Endothelial cell of umbilical vein (primary cell): Measurements from ENCODE around the gene LIME1. TPM values are rescaled to one million over a fixed set of nuclear protein-coding genes. Genes with fewer than 3 reads are reported as not detected.

Source experiments
- BruUV-seq: library from RNA; stranded (reverse); fragments of 400-500 nt; replicated peaks from 2 replicates; lab custom pipeline; 2021; lab: Mats Ljungman, UMichigan
- CTCF ChIA-PET: fragments of 300-600, 350-600 bp; sonication (Branson Sonifier 250); formaldehyde crosslinking; loops from one replicate; lab custom pipeline; 2021; ENCODE audit warnings: antibody characterized with exemption, inconsistent platforms; lab: Charles Lee
- POLR2A ChIA-PET: fragments of 300-600, 350-600 bp; sonication (Branson Sonifier 250); formaldehyde crosslinking; loops from one replicate; lab custom pipeline; 2021; ENCODE audit warnings: antibody characterized with exemption, inconsistent platforms; lab: Charles Lee
- DNase-seq: peaks from one replicate; pipeline ENCODE4 v3.0.0-alpha.2; 2011; ENCODE audit warnings: low read depth, low spot score
- FAIRE-seq: peaks from 2 replicates; lab custom pipeline; 2011; peaks lifted over from hg19 to GRCh38; lab: Jason Lieb, UNC
- H2AFZ ChIP-seq: 2 replicates; pipeline ENCODE4 v1.6.0; 2012; ENCODE audit warnings: low read depth, low read length, control low read depth, inconsistent platforms
- H3K27ac ChIP-seq: 2 replicates; pipeline ENCODE4 v1.5.1; 2011; ENCODE audit warnings: low read depth, mild to moderate bottlenecking, control low read depth, low read length, moderate library complexity; ENCODE audit not compliant: insufficient read depth
- H3K27me3 ChIP-seq, 2 experiments: 2 replicates each; pipeline versions ENCODE4 v1.6.0 to v1.6.1; 2011; ENCODE audit warnings: low read length in 2 of 2, mixed read lengths in 1 of 2; ENCODE audit not compliant: control insufficient read depth in 2 of 2, insufficient read depth in 2 of 2
- H3K36me3 ChIP-seq, 2 experiments: 2 replicates in 1 of 2; 3 replicates in 1 of 2; pipeline ENCODE4 v1.5.1; 2011; ENCODE audit warnings: low read length in 2 of 2, mild to moderate bottlenecking in 1 of 2, moderate library complexity in 1 of 2; ENCODE audit not compliant: control insufficient read depth in 2 of 2, insufficient read depth in 2 of 2; ENCODE audit errors: extremely low read depth in 1 of 2
- H3K4me1 ChIP-seq: 3 replicates; pipeline ENCODE4 v1.5.1; 2011; ENCODE audit warnings: mild to moderate bottlenecking, low read length; ENCODE audit not compliant: control insufficient read depth, insufficient read depth; ENCODE audit errors: extremely low read depth
- H3K4me2 ChIP-seq: 2 replicates; pipeline ENCODE4 v1.6.1; 2011; ENCODE audit warnings: low read length, control low read depth, mixed read lengths; ENCODE audit not compliant: insufficient read depth
- H3K4me3 ChIP-seq, 3 experiments: fragments of 200-600 bp in 1 of 3; sonication (generic), shearing (Covaris generic) in 1 of 3; replicated peaks in 1 of 3; 2 replicates each; pipeline ENCODE4 v1.5.1; 2011 to 2016; ENCODE audit warnings: control low read depth in 3 of 3, low read length in 3 of 3, mild to moderate bottlenecking in 2 of 3, inconsistent platforms in 1 of 3, low read depth in 1 of 3, moderate library complexity in 1 of 3; ENCODE audit not compliant: insufficient read depth in 1 of 3
- H3K79me2 ChIP-seq: 2 replicates; pipeline ENCODE4 v1.6.0; 2012; ENCODE audit warnings: low read length, inconsistent platforms; ENCODE audit not compliant: control insufficient read depth, insufficient read depth
- H3K9ac ChIP-seq: replicated peaks from 2 replicates; pipeline ENCODE3; 2011; ENCODE audit warnings: low read length, control low read depth; ENCODE audit not compliant: insufficient read depth; ENCODE audit errors: extremely low read depth
- H3K9me1 ChIP-seq: replicated peaks from 3 replicates; pipeline ENCODE4 v1.6.0; 2011; ENCODE audit warnings: mild to moderate bottlenecking, low read length; ENCODE audit not compliant: control insufficient read depth, insufficient read depth; ENCODE audit errors: extremely low read depth
- H3K9me3 ChIP-seq: replicated peaks from 2 replicates; pipeline ENCODE4 v1.5.1; 2012; ENCODE audit warnings: low read length, inconsistent platforms; ENCODE audit not compliant: control insufficient read depth, insufficient read depth
- H4K20me1 ChIP-seq: replicated peaks from 2 replicates; pipeline ENCODE3; 2011; ENCODE audit warnings: mild to moderate bottlenecking, low read length; ENCODE audit not compliant: control insufficient read depth, insufficient read depth; ENCODE audit errors: extremely low read depth
- EZH2 ChIP-seq: IDR thresholded peaks from 2 replicates; pipeline ENCODE4 v1.6.1; 2012; ENCODE audit warnings: borderline replicate concordance, low read depth, mild to moderate bottlenecking, moderate library complexity, low read length, inconsistent platforms; ENCODE audit not compliant: severe bottlenecking
- FOS ChIP-seq: IDR thresholded peaks from 2 replicates; pipeline ENCODE4 v1.6.1; 2011; ENCODE audit warnings: mild to moderate bottlenecking, low read length, moderate library complexity, borderline replicate concordance; ENCODE audit not compliant: insufficient read depth
- GATA2 ChIP-seq: IDR thresholded peaks from 2 replicates; pipeline ENCODE4 v1.7.0; 2011; ENCODE audit warnings: low read depth, mild to moderate bottlenecking, moderate library complexity, mixed read lengths, low read length; ENCODE audit not compliant: insufficient read length, insufficient read depth
- JUN ChIP-seq: IDR thresholded peaks from 2 replicates; pipeline ENCODE4 v1.6.1; 2011; ENCODE audit warnings: borderline replicate concordance, low read depth; ENCODE audit not compliant: insufficient read length, insufficient read depth
- MYC ChIP-seq: IDR thresholded peaks from one replicate; pipeline ENCODE4 v1.6.1; 2011; ENCODE audit warnings: mild to moderate bottlenecking, low read depth, low read length
- POLR2A ChIP-seq: IDR thresholded peaks from 2 replicates; pipeline ENCODE4 v1.6.1; 2012; ENCODE audit warnings: low read depth, mild to moderate bottlenecking, control low read depth, low read length
- POLR2AphosphoS5 ChIP-seq: IDR thresholded peaks from 2 replicates; pipeline ENCODE4 v1.6.1; 2012; ENCODE audit warnings: low read depth, mild to moderate bottlenecking, control low read depth, low read length, moderate library complexity; ENCODE audit not compliant: insufficient read depth
- dilution Hi-C: fragments of 300-500 bp; cut with MboI; formaldehyde crosslinking; loops from one replicate; pipeline ENCODE4 v1.15.0; 2019; ENCODE audit warnings: low sequenced_read_pairs; ENCODE audit not compliant: extremely low pct_ligation_motif_present
- intact Hi-C: fragments of 100-400 bp; cut with micrococcal nuclease; formaldehyde crosslinking; loops from one replicate; pipeline ENCODE4 v1.10.0; 2022
- polyA plus RNA-seq, 4 experiments: library from polyadenylated mRNA; depleted of rRNA in 3 of 4; stranded (reverse) in 3 of 4; unstranded in 1 of 4; fragments of >200 nt; gene quantifications; 2 replicates each; pipeline versions ENCODE4 v1.2.1 to v1.2.3, GENCODE V29; 2011 to 2012; ENCODE audit warnings: missing spikeins in 1 of 4
- total RNA-seq: library from RNA; stranded (reverse); gene quantifications from 2 replicates; pipeline ENCODE4 v1.2.3, GENCODE V29; 2021
- TF ChIP-seq, protein P1 (sequence below): IDR thresholded peaks from 2 replicates; pipeline ENCODE4 v1.6.1; 2011; ENCODE audit not compliant: insufficient read depth, insufficient read length
- TF ChIP-seq, protein P2 (sequence below), 2 donors: IDR thresholded peaks; 1 replicate in 1 of 2; 2 replicates in 1 of 2; pipeline ENCODE4 v1.5.1; 2011; ENCODE audit warnings: low read length in 2 of 2, mild to moderate bottlenecking in 2 of 2, moderate library complexity in 2 of 2, control low read depth in 1 of 2, inconsistent platforms in 1 of 2, low read depth in 1 of 2; ENCODE audit not compliant: insufficient read depth in 1 of 2; ENCODE audit errors: extremely low read depth in 1 of 2

Gene LIME1
- total and polyA plus RNA-seq, 2 donors (not counting 3 experiments of a cell fraction or from before 2014, with no cell fraction given), result 10.7 to 12.2 TPM

DNA sequence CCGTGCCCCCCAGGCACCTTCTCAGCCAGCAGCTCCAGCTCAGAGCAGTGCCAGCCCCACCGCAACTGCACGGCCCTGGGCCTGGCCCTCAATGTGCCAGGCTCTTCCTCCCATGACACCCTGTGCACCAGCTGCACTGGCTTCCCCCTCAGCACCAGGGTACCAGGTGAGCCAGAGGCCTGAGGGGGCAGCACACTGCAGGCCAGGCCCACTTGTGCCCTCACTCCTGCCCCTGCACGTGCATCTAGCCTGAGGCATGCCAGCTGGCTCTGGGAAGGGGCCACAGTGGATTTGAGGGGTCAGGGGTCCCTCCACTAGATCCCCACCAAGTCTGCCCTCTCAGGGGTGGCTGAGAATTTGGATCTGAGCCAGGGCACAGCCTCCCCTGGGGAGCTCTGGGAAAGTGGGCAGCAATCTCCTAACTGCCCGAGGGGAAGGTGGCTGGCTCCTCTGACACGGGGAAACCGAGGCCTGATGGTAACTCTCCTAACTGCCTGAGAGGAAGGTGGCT is 39.1 kb upstream of the LIME1 start:
- FAIRE-seq (no peak), DNase-seq (no peak)
- H4K20me1 ChIP-seq, result no peaks in the 10 kb centered on the region
- TF ChIP-seq EZH2 (no peak), GATA2 (no peak), POLR2AphosphoS5 (no peak), JUN (no peak), FOS (no peak), POLR2A (no peak), MYC (no peak)
- TF ChIP-seq, protein P1, sequence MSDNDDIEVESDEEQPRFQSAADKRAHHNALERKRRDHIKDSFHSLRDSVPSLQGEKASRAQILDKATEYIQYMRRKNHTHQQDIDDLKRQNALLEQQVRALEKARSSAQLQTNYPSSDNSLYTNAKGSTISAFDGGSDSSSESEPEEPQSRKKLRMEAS, result no peak
- TF ChIP-seq, protein P2, sequence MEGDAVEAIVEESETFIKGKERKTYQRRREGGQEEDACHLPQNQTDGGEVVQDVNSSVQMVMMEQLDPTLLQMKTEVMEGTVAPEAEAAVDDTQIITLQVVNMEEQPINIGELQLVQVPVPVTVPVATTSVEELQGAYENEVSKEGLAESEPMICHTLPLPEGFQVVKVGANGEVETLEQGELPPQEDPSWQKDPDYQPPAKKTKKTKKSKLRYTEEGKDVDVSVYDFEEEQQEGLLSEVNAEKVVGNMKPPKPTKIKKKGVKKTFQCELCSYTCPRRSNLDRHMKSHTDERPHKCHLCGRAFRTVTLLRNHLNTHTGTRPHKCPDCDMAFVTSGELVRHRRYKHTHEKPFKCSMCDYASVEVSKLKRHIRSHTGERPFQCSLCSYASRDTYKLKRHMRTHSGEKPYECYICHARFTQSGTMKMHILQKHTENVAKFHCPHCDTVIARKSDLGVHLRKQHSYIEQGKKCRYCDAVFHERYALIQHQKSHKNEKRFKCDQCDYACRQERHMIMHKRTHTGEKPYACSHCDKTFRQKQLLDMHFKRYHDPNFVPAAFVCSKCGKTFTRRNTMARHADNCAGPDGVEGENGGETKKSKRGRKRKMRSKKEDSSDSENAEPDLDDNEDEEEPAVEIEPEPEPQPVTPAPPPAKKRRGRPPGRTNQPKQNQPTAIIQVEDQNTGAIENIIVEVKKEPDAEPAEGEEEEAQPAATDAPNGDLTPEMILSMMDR (IDR thresholded peaks at IDR 0.05; ENCODE audit: extremely low read depth in 1 of 2, insufficient read depth in 1 of 2, low read depth in 1 of 2, low read length in 2 of 2), result no peak
- H3K9me3 ChIP-seq, result no peaks in the 10 kb centered on the region
- ChIA-PET CTCF (interaction anchor here (0.9 to 3.0 kb wide), 6 partner anchors 9 to 167 kb away, joined by 3 to 19 read pairs (median 5); partner anchors contain the start of genes ARFRP1, PTK6 and ZGPAT), POLR2A (no interaction called here)
- intact Hi-C loops, result loop anchor here (5.0 kb wide), 1 partner anchor 40 kb away; the partner anchor contains the start of genes LIME1 and SLC2A4RG
- peaks cover 35% of the 10 kb centered on the region for H3K4me1 ChIP-seq
- no peaks in the 10 kb centered on the region for H3K27me3 ChIP-seq
- no peak overlapping the region for H3K27ac ChIP-seq
- no peak overlapping the region for H2AFZ ChIP-seq
- dilution Hi-C loops, result no loop called here
- H3K9ac ChIP-seq, result no peak overlapping the region
- no peaks in the 10 kb centered on the region for H3K36me3 ChIP-seq
- no peaks in the 10 kb centered on the region for H3K79me2 ChIP-seq
- no TSS peak for BruUV-seq
- no peak overlapping the region for H3K4me2 ChIP-seq
- H3K4me3 ChIP-seq, result no peak overlapping the region
- H3K9me1 ChIP-seq, result no peaks in the 10 kb centered on the region
